Right atrium auricular region (tissue), 2 donors: ENCODE measurements around the gene PMEPA1. TPM values are rescaled to one million over a fixed set of nuclear protein-coding genes. Genes with fewer than 3 reads are reported as not detected.

Experiments used
- DNase-seq: peaks from one replicate; pipeline ENCODE4 v3.0.0-alpha.2; 2019; ENCODE audit warnings: low spot score
- H3K27ac ChIP-seq, 2 donors: fragments of 200-600 bp; sonication (generic); 1 replicate in 1 of 2; 2 replicates in 1 of 2; pipeline ENCODE4 v1.5.1; 2016 to 2019
- H3K27me3 ChIP-seq, 2 donors: fragments of 200-600 bp; sonication (generic); one replicate each; pipeline versions ENCODE4 v1.5.1 to v1.6.0; 2017 to 2019
- H3K36me3 ChIP-seq: fragments of 200-600 bp; sonication (generic); one replicate; pipeline ENCODE4 v1.5.1; 2016
- H3K4me1 ChIP-seq, 2 donors: fragments of 200-600 bp; sonication (generic); one replicate each; pipeline versions ENCODE4 v1.5.1 to v1.6.0; 2017 to 2019
- H3K4me3 ChIP-seq, 2 donors: fragments of 200-600 bp; sonication (generic); 1 replicate in 1 of 2; 2 replicates in 1 of 2; pipeline ENCODE4 v1.5.1; 2017 to 2019; ENCODE audit warnings: mild to moderate bottlenecking in 1 of 2, moderate library complexity in 1 of 2
- H3K9me3 ChIP-seq, 2 donors: fragments of 200-600 bp; sonication (generic); one replicate each; pipeline ENCODE4 v1.5.1; 2019
- CTCF ChIP-seq, 2 donors: fragments of 200-600 bp; sonication (generic); IDR thresholded peaks; one replicate each; pipeline ENCODE4 v1.5.1; 2019; ENCODE audit warnings: antibody characterized with exemption in 2 of 2
- total RNA-seq, 2 donors: library from RNA; depleted of rRNA; stranded (reverse); fragments of >200 nt; gene quantifications; one replicate each; pipeline ENCODE4 v1.1.0, GENCODE V29; 2016

Gene PMEPA1
- total RNA-seq, 2 donors from 2014 or later = 12.5 to 16.7 TPM

GRCh38 chr20:57656252-57656820 lies 53.5 kb downstream of the PMEPA1 start:
- no peak for TF ChIP-seq CTCF (IDR thresholded peaks at IDR 0.05)
- Histone ChIP-seq H3K4me1 (peaks cover 0 to 21% of the 10 kb centered on the region in 2 donors), H3K36me3 (peaks cover 47% of the 10 kb centered on the region), H3K27ac (no peak overlapping the region), H3K27me3 (no peaks in the 10 kb centered on the region), H3K4me3 (no peak overlapping the region), H3K9me3 (no peaks in the 10 kb centered on the region)
- DNase-seq = peak; percentile 54

- Histone ChIP-seq H3K4me1 (peaks cover 0 to 18% of the 10 kb centered on the region in 2 donors), H3K27me3 (no peaks in the 10 kb centered on the region), H3K36me3 (peaks cover 47% of the 10 kb centered on the region), H3K9me3 (no peaks in the 10 kb centered on the region), H3K27ac (no peak overlapping the region), H3K4me3 (no peak overlapping the region)
- no peak for DNase-seq
- no peak for TF ChIP-seq CTCF (IDR thresholded peaks at IDR 0.05)
These were observed 54.0 kb downstream of the PMEPA1 start for GRCh38 chr20:57655809-57656155.

GRCh38 chr20:57654998-57655808 lies 54.6 kb downstream of the PMEPA1 start:
- H3K27ac ChIP-seq = no peak overlapping the region
- no peaks in the 10 kb centered on the region for H3K27me3 ChIP-seq
- H3K4me1 ChIP-seq = peaks cover 0 to 18% of the 10 kb centered on the region in 2 donors
- H3K36me3 ChIP-seq = peaks cover 47% of the 10 kb centered on the region
- no peak overlapping the region for H3K4me3 ChIP-seq
- TF ChIP-seq CTCF (IDR thresholded peaks at IDR 0.05) = no peak
- peak; percentile 54 for DNase-seq
- H3K9me3 ChIP-seq = no peaks in the 10 kb centered on the region

- peaks cover 0 to 18% of the 10 kb centered on the region in 2 donors for H3K4me1 ChIP-seq
- H3K9me3 ChIP-seq = no peaks in the 10 kb centered on the region
- no peaks in the 10 kb centered on the region for H3K27me3 ChIP-seq
- no peak overlapping the region for H3K27ac ChIP-seq
- H3K36me3 ChIP-seq = peaks cover 47% of the 10 kb centered on the region
- TF ChIP-seq CTCF (IDR thresholded peaks at IDR 0.05) = peak; percentile 94 to 95
- DNase-seq = peak; percentile 64
- no peak overlapping the region for H3K4me3 ChIP-seq
These were observed 55.3 kb downstream of the PMEPA1 start for GRCh38 chr20:57654363-57654997.

- TF ChIP-seq CTCF (IDR thresholded peaks at IDR 0.05) = no peak
- no peak overlapping the region for H3K27ac ChIP-seq
- peak; percentile 51 for DNase-seq
- H3K27me3 ChIP-seq = no peaks in the 10 kb centered on the region
- H3K4me3 ChIP-seq = no peak overlapping the region
- no peaks in the 10 kb centered on the region for H3K9me3 ChIP-seq
- peaks cover 0 to 18% of the 10 kb centered on the region in 2 donors for H3K4me1 ChIP-seq
- H3K36me3 ChIP-seq = peaks cover 41% of the 10 kb centered on the region
These were observed 55.9 kb downstream of the PMEPA1 start for GRCh38 chr20:57653910-57654309.
